Mesothelial cell of epicardium (in vitro differentiated cells): Measurements from ENCODE around the gene HABP2. TPM values are rescaled to one million over a fixed set of nuclear protein-coding genes. Genes with fewer than 3 reads are reported as not detected.

ENCODE experiments used
- DNase-seq, 2 experiments: peaks; one replicate each; pipeline ENCODE4 v3.0.0; 2021; ENCODE audit warnings: low spot score in 2 of 2; ENCODE audit not compliant: unreplicated experiment in 2 of 2
- H3K27ac Mint-ChIP-seq: 2 replicates; pipeline ENCODE4 v1.8.0; 2021; ENCODE audit warnings: mixed read lengths
- H3K27me3 Mint-ChIP-seq: 2 replicates; pipeline ENCODE4 v1.8.0; 2021; ENCODE audit warnings: low read depth, mixed read lengths
- H3K36me3 Mint-ChIP-seq: 2 replicates; pipeline ENCODE4 v1.8.0; 2021; ENCODE audit warnings: mixed read lengths
- H3K4me1 Mint-ChIP-seq: 2 replicates; pipeline ENCODE4 v1.8.0; 2021; ENCODE audit warnings: mixed read lengths
- H3K4me3 Mint-ChIP-seq: 2 replicates; pipeline ENCODE4 v1.8.0; 2021; ENCODE audit warnings: mild to moderate bottlenecking, moderate library complexity, mixed read lengths
- H3K9me3 Mint-ChIP-seq: 2 replicates; pipeline ENCODE4 v1.8.0; 2021; ENCODE audit warnings: mixed read lengths
- total RNA-seq: library from RNA; stranded (reverse); gene quantifications from 3 replicates; pipeline ENCODE4 v1.2.1, GENCODE V29; 2021
- TF ChIP-seq, protein P1 (sequence below): fragments of 200-600 bp; sonication (generic); IDR thresholded peaks from one replicate; pipeline ENCODE4 v1.5.0; 2021; ENCODE audit warnings: antibody characterized with exemption; ENCODE audit not compliant: unreplicated experiment

Gene HABP2
- total RNA-seq, 1 donor from 2014 or later = not detected

GRCh38 chr10:113562704-113563103 lies 9.9 kb downstream of the HABP2 start:
- Mint-ChIP-seq H3K4me3 (no peak overlapping the region), H3K27me3 (peaks cover 45% of the 10 kb centered on the region), H3K9me3 (no peaks in the 10 kb centered on the region), H3K4me1 (peaks cover 10% of the 10 kb centered on the region), H3K36me3 (no peaks in the 10 kb centered on the region), H3K27ac (no peak overlapping the region)
- no peak for DNase-seq
- TF ChIP-seq, protein P1, sequence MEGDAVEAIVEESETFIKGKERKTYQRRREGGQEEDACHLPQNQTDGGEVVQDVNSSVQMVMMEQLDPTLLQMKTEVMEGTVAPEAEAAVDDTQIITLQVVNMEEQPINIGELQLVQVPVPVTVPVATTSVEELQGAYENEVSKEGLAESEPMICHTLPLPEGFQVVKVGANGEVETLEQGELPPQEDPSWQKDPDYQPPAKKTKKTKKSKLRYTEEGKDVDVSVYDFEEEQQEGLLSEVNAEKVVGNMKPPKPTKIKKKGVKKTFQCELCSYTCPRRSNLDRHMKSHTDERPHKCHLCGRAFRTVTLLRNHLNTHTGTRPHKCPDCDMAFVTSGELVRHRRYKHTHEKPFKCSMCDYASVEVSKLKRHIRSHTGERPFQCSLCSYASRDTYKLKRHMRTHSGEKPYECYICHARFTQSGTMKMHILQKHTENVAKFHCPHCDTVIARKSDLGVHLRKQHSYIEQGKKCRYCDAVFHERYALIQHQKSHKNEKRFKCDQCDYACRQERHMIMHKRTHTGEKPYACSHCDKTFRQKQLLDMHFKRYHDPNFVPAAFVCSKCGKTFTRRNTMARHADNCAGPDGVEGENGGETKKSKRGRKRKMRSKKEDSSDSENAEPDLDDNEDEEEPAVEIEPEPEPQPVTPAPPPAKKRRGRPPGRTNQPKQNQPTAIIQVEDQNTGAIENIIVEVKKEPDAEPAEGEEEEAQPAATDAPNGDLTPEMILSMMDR = no peak

DNA sequence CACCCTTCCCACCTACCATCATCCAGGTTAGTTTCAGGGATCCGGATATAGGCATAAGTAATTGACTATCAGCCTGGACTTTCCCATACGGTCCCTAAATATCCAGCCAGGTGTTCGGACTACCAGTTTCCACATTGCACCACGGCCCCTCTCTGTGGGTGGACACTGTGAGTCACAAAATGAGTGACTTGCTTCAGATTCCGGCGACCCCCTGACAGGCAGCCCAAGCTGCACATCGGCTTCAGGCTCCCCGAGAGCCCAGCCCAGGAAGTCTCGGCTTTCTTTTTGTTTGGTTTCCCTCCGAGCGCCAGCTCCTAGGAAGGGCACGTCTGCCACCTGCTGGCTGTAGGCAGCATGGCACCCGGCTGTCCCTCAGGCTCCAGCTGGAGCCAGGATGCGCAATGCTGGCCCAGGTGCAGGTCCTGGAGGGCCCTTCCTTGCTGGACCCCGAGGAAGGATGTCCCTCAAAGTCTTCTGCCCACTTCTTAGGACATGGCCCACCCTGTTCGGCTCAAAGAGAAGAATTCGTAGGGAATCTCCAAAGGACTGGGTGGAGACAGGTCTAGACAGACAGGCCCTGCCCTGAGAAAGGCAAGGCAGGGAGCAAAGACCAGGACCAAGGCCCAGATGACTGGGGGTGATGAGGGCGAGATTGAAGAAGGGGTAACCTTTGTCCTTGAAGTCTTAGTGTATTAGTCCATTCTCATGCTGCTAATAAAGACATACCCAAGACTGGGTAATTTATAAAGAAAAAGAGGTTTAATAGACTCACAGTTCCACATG lies 10.6 kb downstream of the HABP2 start:
- Mint-ChIP-seq H3K4me1 (peaks cover 2% of the 10 kb centered on the region), H3K36me3 (no peaks in the 10 kb centered on the region), H3K27me3 (peaks cover 37% of the 10 kb centered on the region), H3K27ac (no peak overlapping the region), H3K9me3 (no peaks in the 10 kb centered on the region), H3K4me3 (peak overlapping the region; percentile 75)
- TF ChIP-seq, protein P1 = peak; percentile 99
- peak; percentile 53 to 90 for DNase-seq

GRCh38 chr10:113565364-113565763 lies 12.5 kb downstream of the HABP2 start:
- DNase-seq = no peak
- no peaks in the 10 kb centered on the region for H3K36me3 Mint-ChIP-seq
- peaks cover 7% of the 10 kb centered on the region for H3K4me1 Mint-ChIP-seq
- H3K4me3 Mint-ChIP-seq = no peak overlapping the region
- H3K27ac Mint-ChIP-seq = no peak overlapping the region
- TF ChIP-seq, protein P1 = no peak
- H3K9me3 Mint-ChIP-seq = no peaks in the 10 kb centered on the region
- H3K27me3 Mint-ChIP-seq = peaks cover 21% of the 10 kb centered on the region

GRCh38 chr10:113566888-113567287 lies 14.0 kb downstream of the HABP2 start:
- no peak for DNase-seq
- no peaks in the 10 kb centered on the region for H3K9me3 Mint-ChIP-seq
- peaks cover 7% of the 10 kb centered on the region for H3K4me1 Mint-ChIP-seq
- no peak overlapping the region for H3K27ac Mint-ChIP-seq
- H3K27me3 Mint-ChIP-seq = peaks cover 9% of the 10 kb centered on the region
- no peaks in the 10 kb centered on the region for H3K36me3 Mint-ChIP-seq
- H3K4me3 Mint-ChIP-seq = no peak overlapping the region
- TF ChIP-seq, protein P1 = no peak

GRCh38 chr10:113569576-113569975 lies 16.7 kb downstream of the HABP2 start:
- no peak for DNase-seq
- H3K9me3 Mint-ChIP-seq = no peaks in the 10 kb centered on the region
- H3K36me3 Mint-ChIP-seq = no peaks in the 10 kb centered on the region
- TF ChIP-seq, protein P1 = no peak
- H3K4me1 Mint-ChIP-seq = peaks cover 11% of the 10 kb centered on the region
- peaks cover 31% of the 10 kb centered on the region for H3K27me3 Mint-ChIP-seq
- H3K27ac Mint-ChIP-seq = no peak overlapping the region
- no peak overlapping the region for H3K4me3 Mint-ChIP-seq
